GM21825 (cell line): Measurements from ENCODE around the gene SIK2.
"Not testable (repeated sequence)": the region's sequence is repeated elsewhere in the genome, so short reads cannot be mapped to it uniquely, and the experiment has no call there.

Source experiments
- ATAC-seq: cut with Tn5 transposase; IDR thresholded peaks from one replicate; pipeline ENCODE4 v1.9.1; 2021; ENCODE audit warnings: mild to moderate bottlenecking, moderate library complexity; ENCODE audit not compliant: unreplicated experiment

Gene SIK2

DNA sequence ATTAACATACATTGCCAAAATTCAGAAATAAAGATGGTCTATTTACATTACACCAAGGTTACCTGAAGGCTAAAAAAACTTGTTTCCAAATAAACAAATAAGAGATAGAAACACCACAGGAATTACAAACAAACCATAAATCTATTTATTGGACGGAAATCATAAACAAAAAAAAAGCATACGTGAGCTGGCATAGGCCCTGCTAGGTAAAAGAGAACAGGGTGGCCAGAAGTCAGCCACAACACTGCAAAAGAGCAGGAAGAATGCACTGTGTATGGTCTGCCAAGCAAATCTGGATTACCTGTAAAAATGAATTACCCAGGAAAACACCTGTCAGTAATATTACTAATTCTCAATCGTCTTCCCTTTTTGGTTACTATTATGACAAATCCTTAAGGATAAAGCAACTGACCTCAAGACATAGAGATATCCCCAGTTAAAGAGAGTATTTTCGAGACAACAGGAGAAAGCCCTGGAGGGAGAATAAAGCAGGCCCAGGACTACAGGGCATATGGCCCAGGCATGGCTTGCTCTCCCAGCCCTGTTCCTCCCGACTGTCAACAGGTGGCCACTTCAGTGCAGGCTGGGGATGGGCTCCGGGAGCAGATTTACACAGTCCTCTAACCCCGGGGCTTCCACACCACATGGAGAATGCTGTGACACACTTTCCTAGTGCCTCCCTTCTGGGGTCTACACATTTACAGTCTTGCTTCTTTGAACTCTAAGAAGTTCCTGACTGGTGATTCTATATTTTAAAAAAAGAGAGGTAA is 146.0 kb downstream of the SIK2 start:
- ATAC-seq: no peak

DNA sequence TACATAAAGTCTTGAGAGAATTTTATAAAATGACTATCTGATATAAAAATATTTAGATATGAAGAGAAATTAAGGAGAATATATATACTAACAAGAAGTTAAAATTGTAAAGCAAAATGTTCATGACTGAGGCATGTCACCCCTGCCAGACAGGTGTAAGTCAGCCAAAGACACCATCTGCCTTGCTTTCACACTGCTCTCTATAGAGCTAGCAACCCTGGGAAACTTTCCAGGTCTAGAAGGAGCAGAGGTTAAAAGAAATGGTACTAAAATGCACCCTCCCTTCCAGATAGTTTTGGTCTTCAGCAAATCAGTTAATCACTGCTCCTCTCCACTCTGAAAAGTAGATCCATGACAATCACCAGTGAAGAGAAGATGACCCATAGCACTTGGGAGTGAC is 147.4 kb downstream of the SIK2 start:
- ATAC-seq: no peak

DNA sequence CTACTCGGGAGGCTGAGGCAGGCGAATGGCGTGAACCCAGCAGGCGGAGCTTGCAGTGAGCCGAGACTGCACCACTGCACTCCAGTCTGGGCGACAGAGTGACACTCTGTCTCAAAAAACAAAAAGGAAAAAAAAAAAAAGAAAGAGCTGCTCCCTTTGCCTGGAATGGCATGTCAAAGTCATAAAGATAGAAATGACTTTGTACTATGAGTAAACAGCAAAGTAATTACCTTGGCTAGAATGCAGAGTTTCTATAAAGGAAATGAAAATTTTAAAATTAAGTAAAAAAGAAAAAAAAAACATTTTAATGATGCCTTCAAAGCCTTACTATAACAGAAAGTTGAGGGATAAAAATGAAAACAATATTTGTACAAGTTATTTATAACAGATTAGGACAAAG is 153.8 kb downstream of the SIK2 start:
- ATAC-seq: no peak

DNA sequence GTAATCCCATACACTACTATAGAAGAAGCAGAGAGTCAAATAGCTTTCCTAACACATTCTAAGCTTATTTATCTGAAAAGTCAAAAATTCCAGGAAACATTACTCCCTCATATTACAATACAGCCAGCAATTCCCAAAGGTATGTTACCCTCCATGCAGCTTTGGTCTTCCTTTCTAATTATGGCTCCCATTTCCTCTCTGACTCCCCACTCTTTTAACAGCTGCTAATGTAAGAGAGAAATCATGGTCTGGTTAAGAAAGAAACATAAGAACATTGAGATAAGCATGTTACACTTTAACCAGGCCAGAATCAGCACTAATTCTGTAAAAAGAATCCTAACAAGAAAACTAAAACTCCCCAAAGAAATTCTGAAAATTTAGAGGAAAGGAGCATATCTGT is 157.1 kb downstream of the SIK2 start:
- ATAC-seq: no peak

- ATAC-seq: no peak
Measured at GRCh38 chr11:111759778-111760407, 157.6 kb downstream of the SIK2 start.

DNA sequence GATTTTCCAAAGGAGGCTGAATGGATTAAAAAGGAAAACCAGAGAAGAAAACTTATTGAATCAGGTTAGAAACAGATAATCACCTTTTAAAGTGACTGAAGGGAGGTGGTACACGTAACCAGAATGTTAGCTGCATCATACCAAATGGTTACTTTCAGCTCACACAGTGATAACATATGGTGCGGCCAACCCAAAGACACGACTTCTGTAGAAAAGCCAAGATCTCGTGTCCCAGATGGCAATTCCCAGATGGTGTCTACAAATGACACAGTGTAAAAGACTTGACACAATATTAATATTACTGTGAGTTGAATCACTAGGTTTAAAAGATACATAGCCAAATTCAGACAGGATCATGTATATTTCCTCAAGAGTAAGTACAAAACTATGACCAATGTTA is 158.8 kb downstream of the SIK2 start:
- no peak for ATAC-seq

- ATAC-seq: no peak
Measured at GRCh38 chr11:111762526-111762925, 160.3 kb downstream of the SIK2 start.

DNA sequence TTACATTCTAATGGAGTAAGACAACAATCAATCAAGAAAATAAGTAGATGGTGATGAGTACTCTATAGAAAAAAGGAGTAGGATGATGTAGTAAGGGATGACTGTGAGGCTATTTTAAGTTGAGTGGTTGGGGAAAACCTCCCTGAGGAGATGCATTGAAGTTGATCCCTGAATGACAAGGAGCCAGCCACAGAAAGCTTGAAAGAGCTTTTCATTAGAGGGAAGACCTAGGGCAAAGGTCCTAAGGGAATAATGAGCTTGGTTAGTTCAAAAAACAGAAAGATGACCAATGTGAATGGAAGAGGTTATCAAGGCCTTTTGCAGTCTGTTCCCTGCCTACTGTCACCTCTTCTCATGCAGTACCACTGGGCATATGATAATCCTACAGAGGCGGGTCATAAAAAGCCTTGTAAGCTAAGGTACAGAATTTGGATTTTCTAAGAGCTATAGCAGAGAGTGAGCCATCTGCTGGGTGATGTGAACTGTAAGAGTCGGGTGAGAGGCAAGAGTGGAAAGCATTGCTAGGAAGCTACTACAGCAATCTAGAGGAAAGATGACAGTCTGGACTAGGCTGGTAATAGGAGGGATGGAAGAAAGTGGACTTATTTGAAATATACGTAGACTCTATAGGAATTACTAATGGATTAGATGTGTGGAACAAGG is 160.9 kb downstream of the SIK2 start:
- no peak for ATAC-seq

GRCh38 chr11:111764621-111765020 is 162.4 kb downstream of the SIK2 start:
- ATAC-seq: no peak

DNA sequence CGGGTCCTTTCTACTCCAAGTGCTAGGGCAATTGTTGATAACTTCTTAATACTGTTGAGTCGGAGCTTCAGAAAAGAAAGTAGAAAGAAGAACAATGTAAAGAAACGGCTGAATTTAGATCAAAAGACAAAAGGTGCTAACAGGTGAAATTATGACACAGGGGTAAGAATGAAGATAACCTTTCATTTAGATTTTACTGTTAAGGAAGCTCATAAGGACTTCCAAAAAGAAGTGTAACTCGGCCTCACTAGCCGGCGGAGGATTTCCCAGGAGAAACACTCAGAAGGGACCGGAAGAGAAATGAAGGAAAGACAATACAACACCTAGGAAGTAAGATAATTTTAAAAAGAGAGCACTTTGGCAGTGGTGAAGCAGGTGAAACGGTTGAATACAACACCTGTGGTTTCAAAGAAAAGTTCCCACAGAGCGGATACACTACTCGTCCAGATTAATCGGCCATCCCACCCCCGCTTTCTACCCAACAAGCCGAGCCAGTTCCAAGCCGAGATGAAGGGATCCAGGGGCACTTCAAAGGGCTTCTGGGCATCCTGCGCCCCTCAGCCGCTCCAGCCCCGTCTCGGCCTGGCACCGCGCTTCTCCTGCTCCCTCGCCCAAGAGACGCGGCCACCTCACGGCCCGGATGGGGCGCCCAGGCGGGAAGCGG is 163.2 kb downstream of the SIK2 start:
- peak; percentile 34 for ATAC-seq

- ATAC-seq: peak; percentile 92
Measured at GRCh38 chr11:111765984-111766833, 164.0 kb downstream of the SIK2 start, which contains the start of gene PPP2R1B. PPP2R1B (minus strand) TSS chr11:111766389; CDS start chr11:111766361, 28 bp downstream.

- peak; percentile 11 for ATAC-seq
Measured at GRCh38 chr11:111766834-111767142, 164.5 kb downstream of the SIK2 start.

DNA sequence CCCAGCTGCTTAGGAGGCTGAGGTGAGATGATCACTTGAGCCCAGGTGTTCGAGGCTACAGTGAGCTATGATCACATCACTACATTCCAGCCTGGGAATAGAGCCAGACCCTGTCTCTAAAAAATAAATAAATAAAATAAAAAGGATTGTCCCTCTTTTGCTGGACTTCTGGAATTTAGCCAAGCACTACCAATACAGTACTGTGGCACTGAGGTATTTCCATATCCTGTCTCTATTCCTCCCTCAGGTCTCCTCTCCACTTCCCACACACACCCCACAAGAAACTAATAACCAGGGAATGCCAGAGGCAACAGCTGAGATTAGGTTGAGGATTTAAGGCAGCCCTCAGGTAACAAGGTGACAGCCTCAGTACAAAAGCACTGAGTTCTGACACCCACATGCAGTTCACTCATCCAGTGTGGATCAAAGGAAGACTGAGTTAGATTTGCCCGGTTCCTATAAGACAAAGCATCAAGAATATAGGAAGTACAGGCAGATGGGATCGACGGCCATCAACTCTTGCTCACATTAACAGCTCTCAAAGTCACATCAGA is 168.4 kb downstream of the SIK2 start:
- ATAC-seq: no peak

- not testable (repeated sequence) for ATAC-seq
Measured at GRCh38 chr11:111771205-111771604, 169.0 kb downstream of the SIK2 start.

DNA sequence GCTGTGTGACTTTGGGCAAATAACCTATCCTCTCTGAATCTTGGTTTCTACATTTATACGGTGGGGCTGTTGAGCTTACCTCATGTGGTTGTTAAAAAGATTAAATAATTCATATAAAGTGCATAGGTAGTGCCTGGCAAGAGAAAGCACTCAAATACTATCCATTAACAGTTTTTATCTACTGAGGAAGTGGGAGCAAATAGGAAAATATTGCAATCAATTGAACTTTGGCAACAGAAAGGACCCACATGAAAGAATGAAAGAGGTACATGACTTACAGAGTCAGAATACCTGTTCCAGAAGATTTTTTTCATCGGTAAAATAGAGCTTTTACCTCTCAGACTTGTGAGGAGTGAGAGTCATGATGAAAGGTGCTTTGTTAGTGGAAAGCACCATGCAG is 170.3 kb downstream of the SIK2 start:
- no peak for ATAC-seq

- ATAC-seq: no peak
Measured at GRCh38 chr11:111774955-111775710, 172.9 kb downstream of the SIK2 start.

DNA sequence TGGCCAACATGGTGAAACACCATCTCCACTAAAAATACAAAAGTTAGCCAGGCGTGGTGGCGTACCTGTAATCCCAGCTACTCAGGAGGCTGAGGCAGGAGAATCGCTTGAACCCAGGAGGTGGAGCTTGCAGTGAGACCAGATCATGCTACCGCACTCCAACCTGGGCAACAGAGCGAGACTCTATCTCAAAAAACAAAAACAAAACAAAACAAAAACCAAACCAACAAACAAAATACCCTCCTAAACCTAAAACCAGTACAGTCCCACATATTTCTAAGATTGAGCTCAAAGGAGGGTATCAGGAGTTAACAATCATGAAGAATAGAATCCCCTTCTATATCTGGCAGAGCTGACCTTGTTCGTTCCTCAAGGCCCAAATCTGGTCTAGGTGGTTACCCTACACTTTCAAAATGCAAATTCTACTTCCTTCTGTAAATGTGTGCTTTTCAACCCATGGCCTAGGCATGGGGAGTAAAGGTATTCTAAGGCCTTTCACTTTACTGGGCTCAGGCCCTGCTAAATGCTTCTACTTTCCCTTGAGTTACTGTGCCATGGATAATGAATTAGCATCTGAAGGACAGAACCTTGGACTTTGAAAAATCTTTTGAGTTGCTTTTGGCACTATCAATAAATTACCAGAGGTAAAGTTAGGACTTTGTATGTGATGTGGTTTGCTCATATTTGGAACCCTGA is 174.3 kb downstream of the SIK2 start:
- ATAC-seq: peak; percentile 94

DNA sequence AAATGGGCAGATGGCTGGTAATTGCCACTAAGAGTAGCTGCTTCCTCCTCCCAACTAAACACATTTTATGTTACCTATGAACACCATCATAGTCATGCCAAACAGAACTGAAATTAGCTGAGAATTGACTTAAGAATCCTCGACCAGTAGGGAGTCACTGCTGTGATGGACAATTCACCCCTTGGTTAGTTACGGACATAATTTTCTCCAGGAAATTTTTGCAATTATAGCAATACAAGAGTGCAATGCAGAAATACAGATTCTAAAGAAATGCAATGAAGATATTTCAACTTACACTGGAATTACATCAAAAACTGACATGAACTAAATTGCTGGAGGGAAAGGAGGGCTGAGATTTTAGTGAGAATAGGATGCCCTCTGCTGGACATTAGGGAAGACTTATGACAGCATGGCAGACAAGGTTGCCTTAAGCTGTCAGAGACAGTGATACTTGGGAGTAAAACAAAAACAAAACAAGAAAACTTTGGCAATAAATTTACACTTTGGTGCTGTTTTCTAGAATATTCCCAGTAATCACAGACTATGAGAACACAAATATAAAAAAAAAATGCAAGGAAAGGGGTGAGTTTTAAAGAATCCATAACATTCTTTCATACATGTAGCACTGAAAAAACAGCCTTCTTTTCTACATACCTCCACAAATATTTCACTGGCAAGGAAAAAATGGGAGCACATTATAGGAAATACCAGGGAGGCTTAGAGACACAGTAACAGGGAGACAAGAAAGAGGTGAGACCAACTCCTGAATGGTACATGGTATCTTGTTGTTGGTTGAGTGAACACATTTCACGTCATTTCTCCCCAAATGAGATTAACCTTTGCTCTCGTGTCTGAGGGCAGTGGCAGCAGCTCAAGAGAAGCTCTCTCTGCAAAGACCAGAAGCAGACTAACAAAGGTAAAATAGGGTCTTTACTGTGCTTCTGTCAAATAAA is 175.1 kb downstream of the SIK2 start:
- ATAC-seq: peak; percentile 44
